IPS-18c (cell line): Measurements from ENCODE around the gene KCNJ14.

Source experiments
- H3K4me3 ChIP-seq: 2 replicates; pipeline ENCODE4 v1.7.0; 2013; ENCODE audit warnings: low read depth, mild to moderate bottlenecking, low read length, moderate library complexity; ENCODE audit not compliant: insufficient read depth
- H3K9me3 ChIP-seq: one replicate; pipeline ENCODE4 v1.6.1; 2013; ENCODE audit warnings: mild to moderate bottlenecking, low read length, moderate library complexity; ENCODE audit not compliant: control insufficient read depth, insufficient read depth

Gene KCNJ14

DNA sequence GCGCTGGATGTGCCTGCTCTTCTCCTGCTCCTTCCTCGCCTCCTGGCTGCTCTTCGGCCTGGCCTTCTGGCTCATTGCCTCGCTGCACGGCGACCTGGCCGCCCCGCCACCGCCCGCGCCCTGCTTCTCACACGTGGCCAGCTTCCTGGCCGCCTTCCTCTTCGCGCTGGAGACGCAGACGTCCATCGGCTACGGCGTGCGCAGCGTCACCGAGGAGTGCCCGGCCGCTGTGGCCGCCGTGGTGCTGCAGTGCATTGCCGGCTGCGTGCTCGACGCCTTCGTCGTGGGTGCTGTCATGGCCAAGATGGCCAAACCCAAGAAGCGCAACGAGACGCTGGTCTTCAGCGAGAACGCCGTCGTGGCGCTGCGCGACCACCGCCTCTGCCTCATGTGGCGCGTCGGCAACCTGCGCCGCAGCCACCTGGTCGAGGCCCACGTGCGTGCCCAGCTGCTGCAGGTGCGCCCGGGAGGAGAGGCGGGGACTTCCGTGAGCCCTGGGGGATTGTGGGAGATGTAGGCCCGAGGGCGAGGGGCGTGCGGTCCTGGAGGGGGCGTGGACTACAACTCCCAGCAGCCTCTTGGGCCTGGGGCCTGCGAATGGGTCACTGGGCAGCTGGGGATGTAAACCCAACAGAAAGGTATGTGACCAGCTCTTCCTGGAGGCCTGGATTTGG lies 6.7 kb downstream of the KCNJ14 start:
- Histone ChIP-seq H3K4me3 (no peak overlapping the region), H3K9me3 (no peaks in the 10 kb centered on the region)

DNA sequence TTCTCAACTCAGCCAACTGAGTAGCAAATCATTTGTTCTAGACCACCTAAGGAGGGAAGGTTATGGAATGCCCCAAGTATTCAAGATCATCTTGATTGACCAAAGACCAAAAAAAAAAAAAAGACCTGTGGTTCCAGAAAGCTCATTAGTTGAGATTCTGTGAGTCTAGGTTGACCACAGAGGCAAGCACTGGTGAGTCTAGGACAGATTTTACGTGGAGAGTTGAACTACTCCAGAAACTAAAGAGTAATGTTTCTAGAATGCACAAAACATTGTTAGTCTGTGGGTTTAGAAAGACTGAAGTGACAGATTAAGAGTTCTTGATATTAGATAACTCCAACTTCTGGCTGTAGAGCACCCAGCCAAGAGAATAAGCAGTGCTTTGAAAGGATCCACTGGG lies 9.8 kb downstream of the KCNJ14 start:
- Histone ChIP-seq H3K4me3 (no peak overlapping the region), H3K9me3 (no peaks in the 10 kb centered on the region)

DNA sequence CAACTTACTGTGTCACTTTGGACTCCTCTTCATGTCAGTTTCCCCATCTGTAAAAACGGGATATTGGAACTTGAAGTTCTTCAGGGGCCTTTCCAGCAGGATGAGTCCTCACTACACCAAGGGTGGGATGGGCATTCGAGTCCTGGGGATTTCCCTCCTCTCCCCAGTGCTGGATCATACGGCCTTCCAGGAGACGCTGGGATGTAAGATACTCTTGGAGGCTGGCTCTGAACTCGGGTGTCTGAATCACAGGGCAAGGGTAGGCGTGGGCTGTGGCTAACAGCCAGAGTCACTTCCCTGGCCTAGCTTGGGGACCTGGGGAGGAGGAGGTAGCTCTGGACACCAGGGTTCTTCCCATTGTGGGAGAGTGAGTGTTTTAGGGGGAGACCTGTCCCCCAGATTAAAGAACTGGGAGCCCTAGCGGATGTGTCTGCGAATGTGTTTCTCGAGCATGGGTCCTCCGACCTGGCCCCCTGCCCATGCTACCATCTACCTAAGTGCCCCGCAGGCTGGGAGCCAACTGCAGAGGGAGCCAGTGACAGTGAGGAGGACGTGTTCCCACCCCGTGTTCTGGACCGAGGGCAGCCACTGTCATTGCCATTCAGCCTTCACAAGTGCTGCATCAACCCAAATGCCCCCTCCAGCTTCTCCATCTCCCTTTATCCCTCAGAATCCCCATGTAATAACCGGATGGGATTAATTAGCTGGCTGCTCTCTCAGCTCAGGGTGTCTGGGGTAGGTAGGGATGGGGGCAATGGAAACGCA lies 11.4 kb downstream of the KCNJ14 start:
- H3K9me3 ChIP-seq = no peaks in the 10 kb centered on the region
- H3K4me3 ChIP-seq = no peak overlapping the region

DNA sequence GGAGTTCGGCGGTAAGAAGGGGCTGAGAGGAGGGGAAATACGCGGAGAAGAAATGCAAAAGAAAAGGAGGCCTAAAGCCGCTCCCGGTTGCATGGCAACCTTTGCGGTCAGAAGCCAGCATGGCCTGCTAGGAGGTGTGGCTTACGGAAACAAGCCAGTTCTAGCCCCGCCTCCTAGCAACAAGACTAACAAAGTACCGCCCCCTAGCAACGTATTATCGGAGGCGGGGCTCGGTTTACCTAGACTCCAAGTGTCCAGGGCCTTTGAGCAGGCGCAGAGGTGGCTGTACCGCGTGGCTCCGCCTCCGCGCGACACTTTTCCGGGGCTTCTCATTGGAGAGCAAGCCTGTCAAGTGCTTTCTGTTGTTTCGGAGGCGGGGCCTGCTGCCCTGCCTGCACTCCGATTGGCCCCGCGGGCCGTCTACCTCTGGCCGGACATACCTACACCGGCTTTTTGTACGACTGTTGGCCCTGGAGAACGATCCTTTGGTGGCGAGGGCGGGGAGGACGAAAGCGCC lies 13.5 kb downstream of the KCNJ14 start:
- Histone ChIP-seq H3K4me3 (peak overlapping the region; percentile 97), H3K9me3 (no peaks in the 10 kb centered on the region)

DNA sequence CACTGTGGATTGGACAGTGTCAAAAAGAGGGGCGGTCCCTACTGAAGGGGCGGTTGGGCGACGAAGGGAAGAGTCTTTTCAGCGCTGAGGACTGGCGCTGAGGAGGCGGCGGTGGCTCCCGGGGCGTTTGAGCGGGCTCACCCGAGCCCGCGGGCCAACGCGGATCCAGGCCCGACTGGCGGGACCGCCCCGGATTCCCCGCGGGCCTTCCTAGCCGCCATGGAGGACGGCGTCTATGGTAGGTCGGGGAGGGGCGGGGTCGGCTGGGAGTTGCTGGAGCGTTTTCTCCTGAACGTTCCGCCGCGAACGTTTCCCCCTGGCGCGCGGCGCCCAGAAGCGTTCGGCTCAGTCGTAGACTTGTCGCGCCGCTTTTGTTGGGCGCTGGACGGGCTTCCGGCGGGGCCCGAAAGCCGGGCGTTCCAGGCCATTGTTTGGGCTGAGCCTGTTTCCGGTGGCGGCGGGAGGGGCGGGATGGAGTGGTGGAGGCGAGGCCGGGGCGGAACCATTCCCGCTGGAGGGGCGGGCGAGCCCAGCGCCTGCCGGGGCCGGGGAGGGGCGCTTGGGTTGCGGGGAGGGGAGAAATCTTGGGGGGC lies 14.0 kb downstream of the KCNJ14 start, which contains the start of gene CYTH2:
Gene CYTH2, plus strand, starts transcription at position 81 of the 593 bp plus-strand sequence. Its CDS starts 139 bp downstream, at position 220.
- H3K9me3 ChIP-seq = no peaks in the 10 kb centered on the region
- peak within 1 kb of the TSS; percentile 97 for H3K4me3 ChIP-seq

DNA sequence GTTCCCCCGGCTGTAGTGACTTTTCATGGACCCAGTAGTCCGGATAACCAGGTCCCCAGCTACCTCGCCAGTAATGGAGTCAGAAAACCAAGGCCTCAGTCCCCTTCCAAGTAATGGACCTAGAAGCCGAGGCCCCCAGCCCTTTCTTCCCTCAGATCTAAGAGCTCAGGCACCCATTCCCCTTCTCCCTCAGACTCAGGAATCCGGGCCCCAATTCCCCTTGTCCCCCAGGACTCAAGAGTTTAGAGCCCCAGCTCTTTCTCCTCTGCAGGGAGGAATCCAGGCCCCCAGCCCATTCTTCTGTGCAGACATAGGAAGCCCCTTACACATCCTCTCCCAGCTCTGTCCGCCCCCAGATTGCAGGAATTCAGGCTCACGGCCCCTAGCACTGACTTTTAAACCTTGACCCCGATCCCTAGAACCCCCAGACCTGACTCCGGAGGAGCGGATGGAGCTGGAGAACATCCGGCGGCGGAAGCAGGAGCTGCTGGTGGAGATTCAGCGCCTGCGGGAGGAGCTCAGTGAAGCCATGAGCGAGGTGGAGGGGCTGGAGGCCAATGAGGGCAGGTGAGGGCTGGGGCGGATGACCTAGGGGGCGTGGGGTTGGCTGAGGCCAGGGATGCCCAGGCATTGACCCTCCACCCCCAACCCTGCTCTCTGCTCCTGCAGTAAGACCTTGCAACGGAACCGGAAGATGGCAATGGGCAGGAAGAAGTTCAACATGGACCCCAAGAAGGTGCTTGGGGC lies 14.7 kb downstream of the KCNJ14 start:
- H3K9me3 ChIP-seq = no peaks in the 10 kb centered on the region

DNA sequence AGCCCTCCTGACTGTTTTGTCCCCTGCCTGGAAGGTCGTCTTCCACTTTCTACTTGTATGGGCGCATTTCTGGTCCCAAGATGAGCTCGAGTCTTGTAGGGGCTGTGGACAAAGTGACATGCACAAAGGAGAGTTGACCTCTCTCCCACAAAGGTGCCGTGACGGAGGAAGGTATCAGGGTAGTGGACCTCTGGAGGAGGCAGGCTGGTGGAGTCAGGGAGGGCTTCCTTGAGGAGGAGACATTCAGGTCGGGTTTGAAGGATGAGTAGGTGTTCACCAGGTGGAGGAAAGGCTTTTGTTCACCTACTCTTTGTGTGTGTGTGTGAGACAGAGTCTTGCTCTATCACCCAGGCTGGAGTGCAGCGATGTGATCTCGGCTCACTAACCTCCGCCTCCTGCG lies 15.5 kb downstream of the KCNJ14 start:
- H3K4me3 ChIP-seq = no peak overlapping the region
- H3K9me3 ChIP-seq = no peaks in the 10 kb centered on the region

More for the DNA sequence above, 14.7 kb downstream of the KCNJ14 start:
- H3K4me3 ChIP-seq = peak overlapping the region; percentile 97

DNA sequence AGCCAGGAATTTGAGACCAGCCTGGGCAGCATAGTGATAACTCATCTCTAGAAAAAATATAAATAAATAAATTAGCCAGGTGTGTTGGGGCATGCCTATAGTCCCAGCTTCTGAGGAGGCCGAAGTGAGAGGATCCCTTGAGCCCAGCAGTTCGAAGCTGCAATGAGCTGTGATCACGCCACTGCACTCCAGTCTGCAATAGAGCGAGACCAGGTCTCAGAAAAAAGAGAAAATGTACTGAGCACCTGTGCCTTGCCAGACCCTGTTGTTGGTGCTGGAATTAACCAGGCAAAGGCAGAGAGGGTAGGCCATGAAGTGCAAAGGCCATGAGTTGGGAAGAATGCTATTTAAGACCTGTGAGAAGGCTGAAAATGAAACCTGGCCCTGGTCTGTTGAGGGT lies 16.5 kb downstream of the KCNJ14 start:
- H3K9me3 ChIP-seq = no peaks in the 10 kb centered on the region
- H3K4me3 ChIP-seq = no peak overlapping the region

DNA sequence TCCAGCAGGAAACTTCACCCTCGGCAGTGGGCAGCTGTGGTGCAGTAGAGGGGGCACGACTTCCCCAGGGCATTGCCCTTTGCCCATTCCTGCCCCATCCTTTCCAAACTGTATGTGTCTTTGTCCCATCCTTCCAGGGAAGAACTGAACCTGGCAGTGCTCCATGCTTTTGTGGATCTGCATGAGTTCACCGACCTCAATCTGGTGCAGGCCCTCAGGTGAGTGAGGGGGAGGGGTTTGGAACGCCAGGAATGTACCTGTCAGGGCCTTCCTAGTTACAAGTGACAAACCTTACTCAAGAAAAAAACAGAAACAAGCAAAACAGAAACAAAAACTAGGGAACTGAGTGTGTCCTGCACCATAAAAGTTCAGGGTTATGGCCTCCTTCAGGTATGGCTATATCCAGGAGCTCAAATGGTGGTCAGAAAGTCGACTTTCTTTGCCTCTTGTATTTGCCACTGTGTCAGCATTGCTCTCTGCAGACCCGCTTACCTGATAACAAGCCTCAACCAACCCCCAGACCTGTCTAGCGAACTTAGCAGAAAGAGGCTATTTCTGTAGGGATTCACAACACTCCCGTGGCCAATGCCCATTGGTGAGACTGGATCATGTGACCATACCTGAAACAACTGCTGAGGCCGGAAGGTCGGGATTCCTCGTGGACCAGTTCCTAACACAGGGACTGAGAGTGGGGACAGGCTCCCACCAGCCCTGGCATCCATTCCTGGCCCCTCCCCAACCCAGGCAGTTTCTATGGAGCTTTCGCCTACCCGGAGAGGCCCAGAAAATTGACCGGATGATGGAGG lies 18.0 kb downstream of the KCNJ14 start:
- Histone ChIP-seq H3K9me3 (no peaks in the 10 kb centered on the region), H3K4me3 (no peak overlapping the region)

DNA sequence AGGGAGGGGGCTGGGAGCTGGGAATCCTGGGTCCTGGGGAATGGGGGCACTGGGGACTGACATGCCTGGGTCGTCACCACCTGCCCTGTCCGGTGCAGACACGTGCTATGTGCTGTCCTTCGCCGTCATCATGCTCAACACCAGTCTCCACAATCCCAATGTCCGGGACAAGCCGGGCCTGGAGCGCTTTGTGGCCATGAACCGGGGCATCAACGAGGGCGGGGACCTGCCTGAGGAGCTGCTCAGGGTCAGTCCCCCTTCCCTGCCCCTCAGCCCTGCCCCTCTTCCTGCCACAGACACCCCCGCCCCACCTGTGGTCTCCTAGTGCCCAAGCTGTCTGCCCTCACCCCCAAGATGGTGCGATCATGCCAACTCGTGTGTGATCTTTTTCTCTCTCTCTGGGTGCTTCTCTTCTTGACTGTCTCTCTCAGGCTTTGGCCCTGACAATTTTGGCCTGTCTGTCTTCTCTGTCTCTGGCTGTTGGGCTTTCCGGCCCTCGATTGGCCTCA lies 18.8 kb downstream of the KCNJ14 start:
- Histone ChIP-seq H3K4me3 (no peak overlapping the region), H3K9me3 (no peaks in the 10 kb centered on the region)

DNA sequence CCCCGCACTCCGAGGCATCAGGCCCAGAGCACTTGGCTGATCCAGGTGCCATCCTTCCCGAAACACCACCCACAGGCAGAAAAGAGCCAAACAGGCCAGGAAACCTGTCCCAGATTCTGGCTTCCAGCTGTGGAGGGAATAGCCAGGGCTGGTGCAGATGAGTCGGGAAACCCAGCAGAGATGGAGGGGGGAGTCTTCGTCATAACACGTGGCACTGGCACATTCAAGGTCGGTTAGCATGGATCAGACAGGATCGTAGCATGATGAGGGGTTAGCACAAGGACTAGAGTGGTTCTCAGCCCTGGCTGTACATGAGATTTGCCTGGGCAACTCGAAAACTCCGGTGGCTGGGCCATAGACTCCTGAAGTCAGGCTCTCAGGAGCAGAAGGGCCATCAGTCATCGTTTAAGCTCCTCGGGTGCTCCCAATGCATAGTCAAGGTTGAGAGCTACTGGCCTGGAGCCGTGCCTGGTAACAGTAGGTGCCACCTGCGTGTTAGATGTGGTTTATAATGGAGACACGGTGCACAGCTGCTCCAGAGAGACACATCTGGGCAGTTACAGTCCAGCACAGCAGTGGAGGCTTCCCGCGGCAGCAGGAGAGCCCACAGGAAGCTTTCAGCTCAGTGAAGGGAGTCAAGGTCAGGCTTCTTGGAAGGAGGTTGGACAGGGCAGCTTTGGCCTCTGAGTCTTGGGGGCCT lies 20.1 kb downstream of the KCNJ14 start:
- Histone ChIP-seq H3K9me3 (no peaks in the 10 kb centered on the region), H3K4me3 (no peak overlapping the region)

DNA sequence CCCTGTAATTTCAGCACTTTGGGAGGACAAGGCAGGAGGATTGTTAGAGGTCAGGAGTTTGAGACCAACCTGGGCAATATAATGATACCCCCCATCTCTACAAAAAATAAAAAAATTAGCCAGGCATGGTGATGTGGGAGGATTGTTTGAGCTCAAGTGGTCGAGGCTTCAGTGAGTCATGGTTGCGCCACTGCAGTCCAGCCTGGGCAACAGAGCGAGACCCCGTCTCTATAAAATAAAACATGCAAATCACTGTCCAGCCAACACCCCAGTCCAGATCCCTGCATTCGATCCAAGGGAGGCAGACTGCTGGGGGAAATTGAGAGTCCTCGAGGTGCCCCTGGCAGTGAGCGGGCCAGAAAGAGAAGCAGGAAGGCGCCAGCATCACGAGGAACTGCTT lies 20.8 kb downstream of the KCNJ14 start:
- no peaks in the 10 kb centered on the region for H3K9me3 ChIP-seq
- no peak overlapping the region for H3K4me3 ChIP-seq

DNA sequence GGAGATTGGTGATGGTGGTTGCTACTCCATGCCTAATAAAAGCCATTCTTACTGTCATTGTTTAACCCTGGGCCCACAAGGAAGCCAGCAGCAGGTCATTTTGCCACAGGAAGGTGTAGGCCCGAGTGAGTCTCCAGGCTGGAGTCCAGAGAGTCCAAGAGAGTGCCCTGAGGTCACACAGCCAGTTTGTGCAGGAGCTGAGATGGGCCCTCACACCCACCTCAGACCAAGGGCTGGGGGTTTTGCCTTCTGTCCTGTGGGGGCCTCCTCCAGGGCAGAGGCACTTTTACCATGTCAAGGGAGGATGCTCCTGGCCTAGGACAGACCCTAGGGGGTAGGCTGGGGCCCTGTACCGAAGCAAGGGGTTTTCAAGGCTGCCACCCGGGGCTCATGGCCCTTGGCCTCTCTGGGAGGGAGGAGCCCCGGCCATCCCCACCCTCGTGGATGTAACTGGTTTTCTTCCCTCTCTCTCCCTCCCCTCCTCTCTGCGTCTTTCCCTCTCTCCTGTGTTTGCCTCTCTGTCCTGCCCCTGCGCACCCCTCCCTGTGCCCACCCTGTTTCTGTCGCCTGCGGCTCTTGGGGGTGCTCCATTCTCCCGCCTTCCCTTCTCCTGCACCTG lies 21.8 kb downstream of the KCNJ14 start:
- no peaks in the 10 kb centered on the region for H3K9me3 ChIP-seq
- no peak overlapping the region for H3K4me3 ChIP-seq

DNA sequence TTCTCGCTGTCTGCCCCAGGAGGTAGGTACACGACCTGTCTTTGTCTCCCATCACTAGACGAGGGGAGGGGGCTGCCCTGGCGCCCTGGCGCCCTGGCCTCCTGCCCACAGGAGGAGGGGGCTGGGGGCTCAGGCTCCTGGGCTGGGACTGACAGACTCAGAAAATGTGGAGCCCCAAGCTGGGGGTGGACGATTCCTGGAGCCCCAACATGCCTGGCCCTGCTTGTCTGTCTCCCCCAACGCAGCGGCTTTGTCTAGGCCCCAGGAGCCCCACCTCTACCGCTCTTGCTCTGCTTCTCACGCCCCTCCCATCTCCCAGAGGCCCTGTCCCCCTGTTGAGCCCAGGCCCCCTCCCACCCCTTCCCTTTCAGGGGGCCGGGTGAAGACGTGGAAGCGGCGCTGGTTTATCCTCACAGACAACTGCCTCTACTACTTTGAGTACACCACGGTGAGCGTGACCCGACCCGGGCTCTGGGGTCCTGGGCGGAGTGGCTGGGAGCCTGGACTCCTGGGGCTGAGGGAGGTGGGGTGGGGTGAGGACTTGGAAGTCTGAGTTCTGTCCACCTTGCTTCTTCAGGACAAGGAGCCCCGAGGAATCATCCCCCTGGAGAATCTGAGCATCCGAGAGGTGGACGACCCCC lies 22.4 kb downstream of the KCNJ14 start:
- Histone ChIP-seq H3K4me3 (no peak overlapping the region), H3K9me3 (no peaks in the 10 kb centered on the region)
